ENCODE data around the gene CAMKK2.

- no peak for TF ChIP-seq CTCF (IDR thresholded peaks at IDR 0.05; ENCODE audit: borderline replicate concordance, extremely low read depth, low read length, poor library complexity, severe bottlenecking)
- TF ChIP-seq EZH2 (IDR thresholded peaks at IDR 0.05; ENCODE audit: borderline replicate concordance, low read depth, low read length, severe bottlenecking) = no peak
Observed at GRCh38 chr12:121240062-121240420, 56.5 kb downstream of the CAMKK2 start.

Data from DND-41 (cell line).